RPMI7951 (cell line): ENCODE measurements around the gene FOXB2. TPM values are rescaled to one million over a fixed set of nuclear protein-coding genes. Genes with fewer than 3 reads are reported as not detected.
A peak's percentile ranks its signal among the peaks of the same experiment; 100 is the strongest.

Experiments
- DNase-seq: peaks from one replicate; pipeline ENCODE4 v3.0.0-alpha.2; 2012; ENCODE audit warnings: low read depth
- total RNA-seq: library from RNA; depleted of rRNA; stranded (reverse); fragments of >200 nt; shearing (Covaris generic); gene quantifications from 2 replicates; pipeline ENCODE4 v1.2.3, GENCODE V29; 2014; rRNA removed

FOXB2 gene
- total RNA-seq, 1 experiment from 2014 or later, result not detected

GRCh38 chr9:77063645-77064285 lies 44.3 kb downstream of the FOXB2 start:
- peak; percentile 86 for DNase-seq

DNA sequence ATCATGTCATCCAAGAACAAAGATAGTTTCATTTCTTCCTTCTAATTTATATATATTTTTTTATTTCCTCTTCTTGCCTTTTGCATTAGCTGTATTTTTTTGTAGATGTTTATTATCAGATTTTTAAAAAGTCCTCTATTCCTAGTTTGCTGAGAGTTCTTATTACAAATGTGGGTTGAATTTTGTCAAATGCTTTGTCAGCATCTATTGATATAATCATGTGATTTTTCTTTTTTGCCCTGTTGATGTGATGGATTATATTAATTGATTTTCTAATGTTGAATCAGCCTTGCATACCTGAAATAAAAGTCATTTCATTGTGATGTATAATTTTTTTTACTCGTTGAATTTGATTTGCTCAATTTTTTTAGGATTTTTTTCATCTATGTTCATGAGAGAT lies 46.9 kb downstream of the FOXB2 start:
- no peak for DNase-seq

Other genes starting within 250 kb of the FOXB2 start
- 0.10 and 0.12 TPM in 2 replicates for gene PRUNE2, start 113.5 kb upstream of the FOXB2 start, total RNA-seq
- gene VPS13A, start 157.9 kb downstream of the FOXB2 start, total RNA-seq, result 8.3 and 13.1 TPM in 2 replicates